ENCODE data around the gene APBB2. TPM values are rescaled to one million over a fixed set of nuclear protein-coding genes. Genes with fewer than 3 reads are reported as not detected.

Gene APBB2
- total RNA-seq, 1 donor = 92.3 TPM

DNA sequence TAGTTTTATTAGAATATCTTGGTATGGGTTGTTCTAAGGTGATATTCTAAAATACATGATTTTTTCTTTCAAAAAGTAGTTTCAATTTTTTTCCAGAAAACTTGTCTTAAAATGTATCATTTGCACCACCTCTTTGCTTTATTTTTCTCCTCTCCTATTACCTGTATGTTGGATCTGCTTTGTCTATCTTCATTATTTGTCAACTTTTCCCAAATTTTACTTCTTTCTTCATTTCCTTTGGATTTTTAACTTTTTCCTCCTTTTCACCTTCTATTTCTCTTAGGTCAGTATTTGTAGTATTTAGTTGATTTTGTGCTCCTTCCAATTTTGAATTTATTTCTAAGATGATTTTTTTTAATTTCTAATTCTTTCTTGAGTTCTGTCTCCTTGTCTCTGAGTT is 169.6 kb downstream of the APBB2 start:
- Histone ChIP-seq H2AFZ (ENCODE audit: low read length) (no peak overlapping the region), H3K27ac (ENCODE audit: low read depth, low read length) (no peak overlapping the region), H3K4me2 (ENCODE audit: insufficient read depth, low read length) (no peak overlapping the region), H3K36me3 (ENCODE audit: insufficient read depth, low read length) (peaks cover 4% of the 10 kb centered on the region), H3K79me2 (ENCODE audit: insufficient read depth, low read length) (peaks cover 37% of the 10 kb centered on the region), H3K9me3 (ENCODE audit: low read depth, low read length) (no peaks in the 10 kb centered on the region), H3K4me3 (ENCODE audit: insufficient read depth, low read length) (no peak overlapping the region), H3K4me1 (ENCODE audit: insufficient read depth, low read length) (no peaks in the 10 kb centered on the region), H3K27me3 (ENCODE audit: insufficient read depth, low read length) (no peaks in the 10 kb centered on the region), H4K20me1 (ENCODE audit: insufficient read depth, low read length) (no peaks in the 10 kb centered on the region)
- no peak for DNase-seq (ENCODE audit: insufficient read length, low spot score, missing footprints)
- no peak for TF ChIP-seq CTCF (IDR thresholded peaks at IDR 0.05; ENCODE audit: extremely low read depth, low read depth, low read length)

DNA sequence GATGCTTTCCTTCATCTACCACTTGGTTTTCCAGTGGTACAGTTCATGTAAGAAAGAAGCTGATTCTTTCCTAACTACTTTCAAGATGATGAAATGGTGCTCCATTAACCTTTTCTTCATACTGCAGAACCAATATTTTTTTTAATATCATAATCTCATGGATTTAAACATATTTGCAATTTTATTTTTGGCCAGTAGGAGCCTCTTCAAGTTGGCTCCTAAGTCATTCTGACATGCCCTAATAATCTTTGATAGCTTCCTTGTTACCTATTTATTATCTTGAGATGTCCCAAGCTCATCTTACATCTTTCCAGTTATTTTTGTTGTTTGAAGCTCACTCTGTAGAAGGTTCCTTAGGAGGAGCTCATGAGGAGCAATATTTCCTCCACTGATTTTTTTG is 170.2 kb downstream of the APBB2 start:
- no peaks in the 10 kb centered on the region for H3K27me3 ChIP-seq (ENCODE audit: insufficient read depth, low read length)

DNA sequence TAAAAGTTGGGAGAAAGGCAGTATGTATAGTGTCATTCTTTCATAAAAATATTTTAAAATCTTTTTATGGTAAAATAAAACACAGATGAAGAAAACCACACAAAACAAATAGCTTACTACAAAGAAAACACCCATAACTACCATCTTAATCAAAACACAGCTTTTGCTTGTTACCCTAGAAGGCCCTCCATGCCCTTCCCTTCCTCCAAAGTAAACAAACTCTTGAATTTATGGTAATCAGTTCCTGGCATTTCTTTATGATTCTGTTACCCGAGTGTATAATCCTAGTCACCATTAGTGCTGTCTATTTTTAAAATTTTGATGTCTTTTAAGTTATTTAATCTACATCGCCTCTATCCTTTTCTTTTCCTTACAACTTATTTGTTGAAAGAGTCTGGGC is 170.9 kb downstream of the APBB2 start:
- H4K20me1 ChIP-seq (ENCODE audit: insufficient read depth, low read length) = no peaks in the 10 kb centered on the region
- peaks cover 42% of the 10 kb centered on the region for H3K79me2 ChIP-seq (ENCODE audit: insufficient read depth, low read length)
- no peak overlapping the region for H2AFZ ChIP-seq (ENCODE audit: low read length)
- no peaks in the 10 kb centered on the region for H3K4me1 ChIP-seq (ENCODE audit: insufficient read depth, low read length)
- H3K27me3 ChIP-seq (ENCODE audit: insufficient read depth, low read length) = no peaks in the 10 kb centered on the region
- H3K36me3 ChIP-seq (ENCODE audit: insufficient read depth, low read length) = peaks cover 4% of the 10 kb centered on the region
- no peak for TF ChIP-seq CTCF (IDR thresholded peaks at IDR 0.05; ENCODE audit: extremely low read depth, low read depth, low read length)
- no peak overlapping the region for H3K4me3 ChIP-seq (ENCODE audit: insufficient read depth, low read length)
- no peak overlapping the region for H3K4me2 ChIP-seq (ENCODE audit: insufficient read depth, low read length)
- peak; percentile 76 for DNase-seq (ENCODE audit: insufficient read length, low spot score, missing footprints)
- H3K9me3 ChIP-seq (ENCODE audit: low read depth, low read length) = no peaks in the 10 kb centered on the region
- H3K27ac ChIP-seq (ENCODE audit: low read depth, low read length) = no peak overlapping the region

More for the DNA sequence above, 170.2 kb downstream of the APBB2 start:
- Histone ChIP-seq H3K4me2 (ENCODE audit: insufficient read depth, low read length) (no peak overlapping the region), H2AFZ (ENCODE audit: low read length) (no peak overlapping the region), H3K9me3 (ENCODE audit: low read depth, low read length) (no peaks in the 10 kb centered on the region), H3K4me3 (ENCODE audit: insufficient read depth, low read length) (no peak overlapping the region), H4K20me1 (ENCODE audit: insufficient read depth, low read length) (no peaks in the 10 kb centered on the region), H3K36me3 (ENCODE audit: insufficient read depth, low read length) (peaks cover 4% of the 10 kb centered on the region), H3K79me2 (ENCODE audit: insufficient read depth, low read length) (peaks cover 39% of the 10 kb centered on the region), H3K4me1 (ENCODE audit: insufficient read depth, low read length) (no peaks in the 10 kb centered on the region), H3K27ac (ENCODE audit: low read depth, low read length) (no peak overlapping the region)
- DNase-seq (ENCODE audit: insufficient read length, low spot score, missing footprints) = no peak
- peak; percentile 19 for TF ChIP-seq CTCF (IDR thresholded peaks at IDR 0.05; ENCODE audit: extremely low read depth, low read depth, low read length)

DNA sequence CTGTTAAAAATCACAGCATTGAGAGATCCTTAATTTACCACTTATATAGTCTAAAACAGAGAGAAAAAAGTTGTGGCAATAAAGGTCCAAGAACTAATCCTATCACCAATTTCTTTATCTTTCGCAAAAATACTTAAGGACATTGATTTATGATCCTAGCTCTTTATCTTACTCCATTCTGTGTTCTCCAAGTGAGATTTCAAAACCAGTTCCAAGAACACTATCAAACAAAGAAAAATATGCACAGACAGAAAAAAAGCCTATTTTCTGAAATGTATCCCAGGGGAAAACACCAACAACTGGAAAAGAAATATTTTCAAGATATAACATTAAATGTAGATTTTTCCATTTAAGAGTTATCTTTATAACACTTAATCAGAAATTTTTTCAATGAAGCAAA is 172.8 kb downstream of the APBB2 start:
- Histone ChIP-seq H3K4me1 (ENCODE audit: insufficient read depth, low read length) (no peaks in the 10 kb centered on the region), H3K27ac (ENCODE audit: low read depth, low read length) (no peak overlapping the region), H3K9me3 (ENCODE audit: low read depth, low read length) (no peaks in the 10 kb centered on the region), H3K4me2 (ENCODE audit: insufficient read depth, low read length) (no peak overlapping the region), H3K36me3 (ENCODE audit: insufficient read depth, low read length) (peaks cover 4% of the 10 kb centered on the region), H4K20me1 (ENCODE audit: insufficient read depth, low read length) (no peaks in the 10 kb centered on the region), H3K27me3 (ENCODE audit: insufficient read depth, low read length) (no peaks in the 10 kb centered on the region), H3K4me3 (ENCODE audit: insufficient read depth, low read length) (no peak overlapping the region), H3K79me2 (ENCODE audit: insufficient read depth, low read length) (peaks cover 35% of the 10 kb centered on the region), H2AFZ (ENCODE audit: low read length) (no peak overlapping the region)
- no peak for DNase-seq (ENCODE audit: insufficient read length, low spot score, missing footprints)
- TF ChIP-seq CTCF (IDR thresholded peaks at IDR 0.05; ENCODE audit: extremely low read depth, low read depth, low read length) = no peak

All from osteoblast (primary cell).